GM19351 (cell line): Measurements from ENCODE around the gene PHLPP1.

Source experiments
- ATAC-seq: cut with Tn5 transposase; IDR thresholded peaks from one replicate; pipeline ENCODE4 v1.9.1; 2021; ENCODE audit warnings: mild to moderate bottlenecking, moderate library complexity; ENCODE audit not compliant: unreplicated experiment

Gene PHLPP1

GRCh38 chr18:62844850-62845643, 129.7 kb downstream of the PHLPP1 start:
- peak; percentile 56 for ATAC-seq

- no peak for ATAC-seq
Measured at GRCh38 chr18:62846313-62846712, 131.0 kb downstream of the PHLPP1 start.

GRCh38 chr18:62847081-62847480, 131.7 kb downstream of the PHLPP1 start:
- ATAC-seq, result no peak

- ATAC-seq, result no peak
Measured at GRCh38 chr18:62848946-62849345, 133.6 kb downstream of the PHLPP1 start.

GRCh38 chr18:62850619-62851306, 135.4 kb downstream of the PHLPP1 start:
- ATAC-seq, result no peak

- ATAC-seq, result no peak
Measured at GRCh38 chr18:62852851-62853250, 137.5 kb downstream of the PHLPP1 start.

- ATAC-seq, result no peak
Measured at GRCh38 chr18:62856294-62856693, 141.0 kb downstream of the PHLPP1 start.

- no peak for ATAC-seq
Measured at GRCh38 chr18:62857263-62857976, 142.1 kb downstream of the PHLPP1 start.

- no peak for ATAC-seq
Measured at GRCh38 chr18:62860062-62860461, 144.7 kb downstream of the PHLPP1 start.

GRCh38 chr18:62862466-62862865, 147.1 kb downstream of the PHLPP1 start:
- no peak for ATAC-seq

GRCh38 chr18:62863579-62864001, 148.2 kb downstream of the PHLPP1 start:
- no peak for ATAC-seq

- no peak for ATAC-seq
Measured at GRCh38 chr18:62865498-62865897, 150.2 kb downstream of the PHLPP1 start.

GRCh38 chr18:62867534-62867933, 152.2 kb downstream of the PHLPP1 start:
- no peak for ATAC-seq

- ATAC-seq, result no peak
Measured at GRCh38 chr18:62868645-62869044, 153.3 kb downstream of the PHLPP1 start.

GRCh38 chr18:62870643-62871042, 155.3 kb downstream of the PHLPP1 start:
- ATAC-seq, result no peak

GRCh38 chr18:62875323-62875722, 160.0 kb downstream of the PHLPP1 start:
- no peak for ATAC-seq

- ATAC-seq, result no peak
Measured at GRCh38 chr18:62876111-62876510, 160.8 kb downstream of the PHLPP1 start.

- ATAC-seq, result no peak
Measured at GRCh38 chr18:62876828-62877227, 161.5 kb downstream of the PHLPP1 start.

- no peak for ATAC-seq
Measured at GRCh38 chr18:62877411-62878221, 162.3 kb downstream of the PHLPP1 start.

- no peak for ATAC-seq
Measured at GRCh38 chr18:62878305-62878704, 163.0 kb downstream of the PHLPP1 start.

- no peak for ATAC-seq
Measured at GRCh38 chr18:62880034-62880433, 164.7 kb downstream of the PHLPP1 start.
